AG04450 (cell line): ENCODE results near the gene SDCBP2. TPM values are rescaled to one million over a fixed set of nuclear protein-coding genes. Genes with fewer than 3 reads are reported as not detected.

ENCODE experiments used
- CTCF ChIA-PET: fragments of 300-600, 350-600 bp; formaldehyde crosslinking; extraction: SDS; loops from one replicate; lab custom pipeline; 2022; ENCODE audit warnings: antibody characterized with exemption, inconsistent platforms; lab: Charles Lee
- POLR2A ChIA-PET: fragments of 350-600 bp; formaldehyde crosslinking; extraction: SDS; loops from one replicate; lab custom pipeline; 2021; ENCODE audit warnings: antibody characterized with exemption, inconsistent platforms; lab: Yijun Ruan, JAX
- DNase-seq: peaks from one replicate; pipeline ENCODE4 v3.0.0-alpha.2; 2011; ENCODE audit warnings: low read depth, low spot score
- H3K27ac ChIP-seq: one replicate; pipeline ENCODE4 v1.5.1; 2012; ENCODE audit warnings: low read depth, low read length, control low read depth
- H3K27me3 ChIP-seq: one replicate; pipeline ENCODE4 v1.6.0; 2012; ENCODE audit warnings: low read length; ENCODE audit not compliant: control insufficient read depth, insufficient read depth
- H3K4me3 ChIP-seq: 2 replicates; pipeline ENCODE4 v1.5.1; 2011; ENCODE audit warnings: mild to moderate bottlenecking, low read depth, low read length, control low read depth
- H3K9me3 ChIP-seq: 2 replicates; pipeline ENCODE4 v1.5.1; 2012; ENCODE audit warnings: low read length; ENCODE audit not compliant: control insufficient read depth, insufficient read depth
- polyA plus RNA-seq: library from polyadenylated mRNA; depleted of rRNA; stranded (reverse); fragments of >200 nt; gene quantifications from 2 replicates; pipeline ENCODE4 v1.2.3, GENCODE V29; 2011
- TF ChIP-seq, protein P1 (sequence below): IDR thresholded peaks from 2 replicates; pipeline ENCODE4 v1.5.1; 2011; ENCODE audit warnings: low read depth, low read length, control low read depth, inconsistent platforms

The SDCBP2 gene
- polyA plus RNA-seq, 1 experiment: 2.0 TPM

- POLR2A ChIA-PET: no interaction called here
- Histone ChIP-seq H3K9me3 (no peaks in the 10 kb centered on the region), H3K27me3 (no peaks in the 10 kb centered on the region), H3K4me3 (no peak overlapping the region), H3K27ac (peak overlapping the region; percentile 63)
- CTCF ChIA-PET: interaction anchor here (1.5 to 1.8 kb wide), 2 partner anchors 14 to 139 kb away, joined by 4 to 5 read pairs; partner anchors contain the start of gene NSFL1C
- no peak for DNase-seq
- TF ChIP-seq, protein P1, sequence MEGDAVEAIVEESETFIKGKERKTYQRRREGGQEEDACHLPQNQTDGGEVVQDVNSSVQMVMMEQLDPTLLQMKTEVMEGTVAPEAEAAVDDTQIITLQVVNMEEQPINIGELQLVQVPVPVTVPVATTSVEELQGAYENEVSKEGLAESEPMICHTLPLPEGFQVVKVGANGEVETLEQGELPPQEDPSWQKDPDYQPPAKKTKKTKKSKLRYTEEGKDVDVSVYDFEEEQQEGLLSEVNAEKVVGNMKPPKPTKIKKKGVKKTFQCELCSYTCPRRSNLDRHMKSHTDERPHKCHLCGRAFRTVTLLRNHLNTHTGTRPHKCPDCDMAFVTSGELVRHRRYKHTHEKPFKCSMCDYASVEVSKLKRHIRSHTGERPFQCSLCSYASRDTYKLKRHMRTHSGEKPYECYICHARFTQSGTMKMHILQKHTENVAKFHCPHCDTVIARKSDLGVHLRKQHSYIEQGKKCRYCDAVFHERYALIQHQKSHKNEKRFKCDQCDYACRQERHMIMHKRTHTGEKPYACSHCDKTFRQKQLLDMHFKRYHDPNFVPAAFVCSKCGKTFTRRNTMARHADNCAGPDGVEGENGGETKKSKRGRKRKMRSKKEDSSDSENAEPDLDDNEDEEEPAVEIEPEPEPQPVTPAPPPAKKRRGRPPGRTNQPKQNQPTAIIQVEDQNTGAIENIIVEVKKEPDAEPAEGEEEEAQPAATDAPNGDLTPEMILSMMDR: no peak
Measured at GRCh38 chr20:1327241-1327653, 1.7 kb downstream of the SDCBP2 start.

- TF ChIP-seq, protein P1: no peak
- DNase-seq: no peak
- POLR2A ChIA-PET: interaction anchor here (0.7 to 1.7 kb wide), 6 partner anchors 8 to 140 kb away, joined by 3 to 9 read pairs (median 3); partner anchors contain the start of gene NSFL1C
- peak overlapping the region; percentile 95 for H3K4me3 ChIP-seq
- CTCF ChIA-PET: interaction anchor here (0.6 to 1.5 kb wide), 3 partner anchors 13 to 67 kb away, joined by 3 to 5 read pairs (median 3); no protein-coding TSS in a partner anchor
- no peaks in the 10 kb centered on the region for H3K27me3 ChIP-seq
- peak overlapping the region; percentile 100 for H3K27ac ChIP-seq
- H3K9me3 ChIP-seq: peaks cover 2% of the 10 kb centered on the region; the same call in 1 of the 2 replicates
Measured at GRCh38 chr20:1326031-1326930, 2.7 kb downstream of the SDCBP2 start.

DNA sequence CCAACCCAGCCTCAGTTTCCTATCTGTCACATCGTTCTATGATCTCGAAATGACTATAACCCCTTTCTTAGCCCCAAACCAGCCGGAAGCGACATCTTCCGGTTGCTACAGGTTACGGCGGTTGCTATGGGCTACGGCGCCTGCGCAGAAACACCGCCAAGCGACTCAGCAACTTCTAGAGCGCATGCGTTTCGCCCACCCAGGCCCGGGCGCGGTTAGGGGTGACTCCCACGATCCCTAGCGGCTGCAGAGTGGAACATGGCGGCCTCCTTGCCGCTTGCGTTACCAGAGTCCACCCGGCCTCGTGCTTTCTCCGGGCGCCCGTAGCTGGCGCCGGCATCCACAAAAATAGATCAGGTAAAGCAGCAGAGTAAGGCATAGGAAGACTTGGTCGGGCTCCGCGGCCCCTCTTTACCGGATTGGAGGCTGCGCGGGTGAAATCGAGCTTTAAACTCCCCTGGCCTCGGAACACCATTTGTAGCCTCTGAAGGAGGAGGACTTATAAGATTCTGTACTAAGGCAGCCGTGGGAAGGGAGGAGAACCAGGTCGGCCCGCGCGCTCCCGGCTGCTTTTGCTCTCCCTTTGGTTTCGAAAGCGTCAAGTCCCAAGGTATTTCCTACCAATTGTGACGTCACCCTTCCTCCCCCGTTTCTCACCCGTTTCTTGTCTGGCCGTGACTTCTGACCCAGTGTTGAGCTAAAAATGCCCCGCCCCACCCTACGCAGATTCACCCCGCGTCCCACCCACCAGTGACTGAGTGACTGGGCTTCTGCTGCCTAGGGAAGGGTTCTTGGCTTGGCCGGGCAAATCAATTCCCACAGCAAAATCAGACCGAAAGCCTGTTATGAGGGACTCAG is 3.5 kb downstream of the SDCBP2 start:
- Histone ChIP-seq H3K4me3 (peak overlapping the region; percentile 95), H3K27ac (peak overlapping the region; percentile 100), H3K9me3 (peaks cover 11% of the 10 kb centered on the region), H3K27me3 (no peaks in the 10 kb centered on the region)
- ChIA-PET CTCF (interaction anchor here (0.6 to 1.1 kb wide), 3 partner anchors 52 to 112 kb away, joined by 3 read pairs; no protein-coding TSS in a partner anchor), POLR2A (interaction anchor here (0.6 to 1.7 kb wide), 7 partner anchors 9 to 141 kb away, joined by 3 to 9 read pairs (median 3); partner anchors contain the start of gene NSFL1C)
- DNase-seq: peak; percentile 92
- TF ChIP-seq, protein P1: no peak

GRCh38 chr20:1324598-1325172 is 4.3 kb downstream of the SDCBP2 start:
- Histone ChIP-seq H3K4me3 (peak overlapping the region; percentile 95), H3K27me3 (no peaks in the 10 kb centered on the region), H3K9me3 (peaks cover 12% of the 10 kb centered on the region), H3K27ac (peak overlapping the region; percentile 100)
- ChIA-PET CTCF (interaction anchor here (1.1 kb wide), 1 partner anchor 113 kb away, joined by 3 read pairs; no protein-coding TSS in a partner anchor), POLR2A (interaction anchor here (0.6 to 1.7 kb wide), 2 partner anchors 39 to 67 kb away, joined by 3 to 9 read pairs; no protein-coding TSS in a partner anchor)
- peak; percentile 61 for DNase-seq
- TF ChIP-seq, protein P1: no peak
